Activated CD4-positive, alpha-beta T cell treated with anti-CD3 and anti-CD28 coated beads, Interleukin-2, amount 10 ng/mL, durations not matched to agents 24 days and 14 days (primary cell): ENCODE data around the gene ST6GALNAC3. TPM values are rescaled to one million over a fixed set of nuclear protein-coding genes. Genes with fewer than 3 reads are reported as not detected.
"Not testable (repeated sequence)": the region's sequence is repeated elsewhere in the genome, so short reads cannot be mapped to it uniquely, and the experiment has no call there.

Source experiments
- DNase-seq: peaks from one replicate; pipeline ENCODE4 v3.0.0; 2022
- H3K27ac Mint-ChIP-seq: one replicate; pipeline ENCODE4 v1.8.0; 2022; ENCODE audit warnings: mild to moderate bottlenecking, mixed read lengths
- H3K27me3 Mint-ChIP-seq: one replicate; pipeline ENCODE4 v1.8.0; 2022; ENCODE audit warnings: mixed read lengths
- H3K36me3 Mint-ChIP-seq: one replicate; pipeline ENCODE4 v1.8.0; 2022; ENCODE audit warnings: low read depth, mild to moderate bottlenecking, mixed read lengths
- H3K4me1 Mint-ChIP-seq: one replicate; pipeline ENCODE4 v1.8.0; 2021; ENCODE audit warnings: mixed read lengths
- H3K4me3 Mint-ChIP-seq: one replicate; pipeline ENCODE4 v1.8.0; 2022; ENCODE audit warnings: mild to moderate bottlenecking, moderate library complexity, mixed read lengths
- H3K9me3 Mint-ChIP-seq: one replicate; pipeline ENCODE4 v1.8.0; 2021; ENCODE audit warnings: mixed read lengths
- intact Hi-C: fragments of 100-400 bp; cut with micrococcal nuclease; formaldehyde crosslinking; loops from one replicate; pipeline ENCODE4 v1.15.1; 2023
- total RNA-seq: library from RNA; stranded (reverse); gene quantifications from 2 replicates; pipeline ENCODE4 v1.2.3, GENCODE V29; 2022

The ST6GALNAC3 gene
- total RNA-seq, 1 donor from 2014 or later, result 0.28 TPM

DNA sequence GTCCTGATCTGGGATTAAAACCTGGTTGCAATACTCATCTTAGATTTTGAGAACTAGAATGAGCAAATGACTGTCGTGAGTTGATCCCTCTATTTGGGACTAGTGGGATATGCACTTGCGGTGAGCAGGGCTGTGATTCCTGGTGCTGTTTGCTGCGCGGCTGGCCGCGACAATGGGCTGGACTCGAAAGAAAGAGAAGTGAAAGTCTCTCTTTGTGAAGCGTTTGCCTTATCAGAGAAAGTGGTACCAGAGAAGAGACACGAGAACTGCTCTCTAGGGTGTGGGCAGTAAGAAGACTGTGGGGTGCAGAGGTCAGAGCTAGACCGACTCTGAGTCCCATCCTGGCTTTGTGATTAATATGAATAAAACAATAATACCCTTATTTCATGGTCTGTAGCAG is 8.6 kb downstream of the ST6GALNAC3 start:
- Mint-ChIP-seq H3K36me3 (no peaks in the 10 kb centered on the region), H3K9me3 (no peaks in the 10 kb centered on the region), H3K4me1 (no peaks in the 10 kb centered on the region), H3K27me3 (peaks cover 3% of the 10 kb centered on the region), H3K27ac (no peak overlapping the region), H3K4me3 (no peak overlapping the region)
- intact Hi-C loops, result no loop called here
- DNase-seq, result no peak

- intact Hi-C loops, result no loop called here
- H3K27me3 Mint-ChIP-seq, result peaks cover 3% of the 10 kb centered on the region
- no peaks in the 10 kb centered on the region for H3K9me3 Mint-ChIP-seq
Observed at GRCh38 chr1:76084029-76084627, 9.6 kb downstream of the ST6GALNAC3 start.

GRCh38 chr1:76084685-76085084 is 10.1 kb downstream of the ST6GALNAC3 start:
- Mint-ChIP-seq H3K36me3 (no peaks in the 10 kb centered on the region), H3K9me3 (no peaks in the 10 kb centered on the region), H3K4me1 (no peaks in the 10 kb centered on the region), H3K4me3 (no peak overlapping the region), H3K27ac (no peak overlapping the region), H3K27me3 (peaks cover under 1% of the 10 kb centered on the region)
- no peak for DNase-seq
- intact Hi-C loops, result no loop called here

More at GRCh38 chr1:76084029-76084627, 9.6 kb downstream of the ST6GALNAC3 start:
- H3K4me3 Mint-ChIP-seq, result no peak overlapping the region
- no peak overlapping the region for H3K27ac Mint-ChIP-seq
- DNase-seq, result no peak
- no peaks in the 10 kb centered on the region for H3K36me3 Mint-ChIP-seq
- no peaks in the 10 kb centered on the region for H3K4me1 Mint-ChIP-seq

DNA sequence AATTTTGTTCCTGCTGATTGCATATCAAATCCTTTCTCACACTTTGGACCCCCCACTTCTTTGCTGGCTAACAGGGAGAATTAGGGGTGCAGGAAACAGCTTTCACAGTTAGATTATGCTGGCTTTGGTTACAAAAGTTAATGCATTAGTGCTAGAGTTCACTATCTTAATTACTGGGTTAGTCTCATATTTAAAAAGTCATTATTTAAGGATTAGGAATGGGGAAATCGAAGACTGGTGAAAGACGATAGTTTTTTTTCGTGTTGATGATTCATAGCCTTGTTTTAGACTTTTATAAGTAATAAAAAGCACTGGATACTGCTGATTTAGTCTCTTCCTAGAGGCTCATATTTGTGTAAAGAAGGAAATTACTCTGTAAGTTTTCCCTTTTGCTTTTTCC is 11.6 kb downstream of the ST6GALNAC3 start:
- intact Hi-C loops, result no loop called here
- Mint-ChIP-seq H3K4me3 (no peak overlapping the region), H3K9me3 (no peaks in the 10 kb centered on the region), H3K27ac (no peak overlapping the region), H3K36me3 (no peaks in the 10 kb centered on the region), H3K27me3 (no peaks in the 10 kb centered on the region), H3K4me1 (no peaks in the 10 kb centered on the region)
- no peak for DNase-seq

- no peaks in the 10 kb centered on the region for H3K27me3 Mint-ChIP-seq
- H3K9me3 Mint-ChIP-seq, result no peaks in the 10 kb centered on the region
- H3K27ac Mint-ChIP-seq, result no peak overlapping the region
- H3K4me3 Mint-ChIP-seq, result no peak overlapping the region
- H3K36me3 Mint-ChIP-seq, result no peaks in the 10 kb centered on the region
- intact Hi-C loops, result no loop called here
- no peaks in the 10 kb centered on the region for H3K4me1 Mint-ChIP-seq
- DNase-seq, result no peak
Observed at GRCh38 chr1:76086597-76086996, 12.1 kb downstream of the ST6GALNAC3 start.

- H3K9me3 Mint-ChIP-seq, result no peaks in the 10 kb centered on the region
- no peaks in the 10 kb centered on the region for H3K27me3 Mint-ChIP-seq
- no peaks in the 10 kb centered on the region for H3K4me1 Mint-ChIP-seq
- no peak overlapping the region for H3K4me3 Mint-ChIP-seq
- no peaks in the 10 kb centered on the region for H3K36me3 Mint-ChIP-seq
- intact Hi-C loops, result no loop called here
- H3K27ac Mint-ChIP-seq, result no peak overlapping the region
- no peak for DNase-seq
Observed at GRCh38 chr1:76090283-76091203, 16.0 kb downstream of the ST6GALNAC3 start.

GRCh38 chr1:76092812-76093211 is 18.3 kb downstream of the ST6GALNAC3 start:
- DNase-seq, result no peak
- no peaks in the 10 kb centered on the region for H3K9me3 Mint-ChIP-seq
- H3K36me3 Mint-ChIP-seq, result no peaks in the 10 kb centered on the region
- no peak overlapping the region for H3K4me3 Mint-ChIP-seq
- no peaks in the 10 kb centered on the region for H3K4me1 Mint-ChIP-seq
- intact Hi-C loops, result no loop called here
- no peak overlapping the region for H3K27ac Mint-ChIP-seq
- no peaks in the 10 kb centered on the region for H3K27me3 Mint-ChIP-seq

GRCh38 chr1:76093522-76094312 is 19.2 kb downstream of the ST6GALNAC3 start:
- no peak overlapping the region for H3K27ac Mint-ChIP-seq
- H3K4me3 Mint-ChIP-seq, result no peak overlapping the region
- H3K36me3 Mint-ChIP-seq, result no peaks in the 10 kb centered on the region
- no peaks in the 10 kb centered on the region for H3K4me1 Mint-ChIP-seq
- no peaks in the 10 kb centered on the region for H3K9me3 Mint-ChIP-seq
- intact Hi-C loops, result no loop called here
- H3K27me3 Mint-ChIP-seq, result no peaks in the 10 kb centered on the region
- DNase-seq, result no peak

- no peaks in the 10 kb centered on the region for H3K4me1 Mint-ChIP-seq
- intact Hi-C loops, result no loop called here
- H3K9me3 Mint-ChIP-seq, result no peaks in the 10 kb centered on the region
- DNase-seq, result no peak
- no peak overlapping the region for H3K27ac Mint-ChIP-seq
- no peaks in the 10 kb centered on the region for H3K36me3 Mint-ChIP-seq
- no peak overlapping the region for H3K4me3 Mint-ChIP-seq
- H3K27me3 Mint-ChIP-seq, result peaks cover 4% of the 10 kb centered on the region
Observed at GRCh38 chr1:76095802-76096201, 21.3 kb downstream of the ST6GALNAC3 start.

- H3K27me3 Mint-ChIP-seq, H3K27ac Mint-ChIP-seq, H3K9me3 Mint-ChIP-seq, DNase-seq, H3K4me3 Mint-ChIP-seq, intact Hi-C loops, H3K36me3 Mint-ChIP-seq, H3K4me1 Mint-ChIP-seq: not testable (repeated sequence)
Observed at GRCh38 chr1:76097064-76097463, 22.5 kb downstream of the ST6GALNAC3 start.

DNA sequence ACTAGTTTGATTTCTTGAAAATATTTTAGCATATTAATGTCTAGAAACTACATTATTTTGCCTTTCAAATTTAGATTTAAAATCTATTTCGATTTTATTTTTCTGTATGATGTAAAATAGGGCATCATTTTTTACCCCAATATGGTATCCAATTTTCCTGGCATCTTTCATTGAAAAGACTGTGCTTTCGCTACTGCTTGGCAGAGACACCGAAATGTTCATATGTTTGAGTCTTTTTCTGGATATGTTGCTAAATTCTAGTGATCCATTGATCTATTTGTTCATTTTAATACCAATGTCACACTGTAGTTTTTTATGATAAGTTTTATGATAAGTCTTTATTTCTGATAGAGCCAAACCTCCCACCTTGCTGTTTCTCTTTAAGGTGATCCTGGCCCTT is 24.3 kb downstream of the ST6GALNAC3 start:
- Mint-ChIP-seq H3K4me3 (no peak overlapping the region), H3K36me3 (no peaks in the 10 kb centered on the region), H3K4me1 (peaks cover 3% of the 10 kb centered on the region), H3K27me3 (peaks cover 10% of the 10 kb centered on the region), H3K9me3 (no peaks in the 10 kb centered on the region), H3K27ac (no peak overlapping the region)
- no peak for DNase-seq
- intact Hi-C loops, result no loop called here

- Mint-ChIP-seq H3K27ac (no peak overlapping the region), H3K27me3 (peaks cover 10% of the 10 kb centered on the region), H3K36me3 (no peaks in the 10 kb centered on the region), H3K9me3 (peaks cover 3% of the 10 kb centered on the region), H3K4me1 (peaks cover 8% of the 10 kb centered on the region), H3K4me3 (no peak overlapping the region)
- intact Hi-C loops, result no loop called here
- DNase-seq, result no peak
Observed at GRCh38 chr1:76101548-76101947, 27.0 kb downstream of the ST6GALNAC3 start.

GRCh38 chr1:76102046-76102445 is 27.5 kb downstream of the ST6GALNAC3 start:
- intact Hi-C loops, result no loop called here
- Mint-ChIP-seq H3K9me3 (peaks cover 3% of the 10 kb centered on the region), H3K4me3 (no peak overlapping the region), H3K36me3 (no peaks in the 10 kb centered on the region), H3K27me3 (peaks cover 10% of the 10 kb centered on the region), H3K4me1 (peaks cover 8% of the 10 kb centered on the region), H3K27ac (no peak overlapping the region)
- DNase-seq, result no peak

DNA sequence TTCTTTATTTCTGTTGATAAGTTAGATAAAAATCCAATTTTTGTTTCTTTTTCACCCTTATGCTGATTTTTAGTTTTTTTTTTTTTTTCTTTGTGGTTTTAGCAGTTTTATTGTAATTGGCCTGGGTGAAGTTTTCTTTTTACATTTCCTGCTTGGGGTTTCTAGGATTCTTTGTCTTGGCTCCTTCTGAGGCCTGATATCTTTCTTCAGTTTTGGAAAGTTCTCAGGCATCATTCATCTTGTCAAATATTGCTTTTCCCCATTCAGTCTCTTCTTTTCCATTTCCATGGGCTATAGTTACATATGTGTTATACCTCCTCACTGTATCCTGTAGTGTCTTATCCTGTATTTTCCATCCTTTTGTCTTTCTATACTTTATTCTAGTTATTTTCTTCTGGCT is 28.5 kb downstream of the ST6GALNAC3 start:
- no peak overlapping the region for H3K27ac Mint-ChIP-seq

More for the DNA sequence above, 28.5 kb downstream of the ST6GALNAC3 start:
- H3K36me3 Mint-ChIP-seq, result no peaks in the 10 kb centered on the region
- DNase-seq, result no peak
- H3K27me3 Mint-ChIP-seq, result peaks cover 10% of the 10 kb centered on the region
- intact Hi-C loops, result no loop called here
- peaks cover 8% of the 10 kb centered on the region for H3K4me1 Mint-ChIP-seq
- peaks cover 3% of the 10 kb centered on the region for H3K9me3 Mint-ChIP-seq
- no peak overlapping the region for H3K4me3 Mint-ChIP-seq
